Loucy (cell line): Measurements from ENCODE around the gene USP7.
"Not testable (repeated sequence)": the region's sequence is repeated elsewhere in the genome, so short reads cannot be mapped to it uniquely, and the experiment has no call there.

ENCODE experiments used
- H2AFZ ChIP-seq: fragments of 200-600 bp; sonication (generic); 2 replicates; pipeline ENCODE4 v1.6.0; 2016; ENCODE audit warnings: antibody characterized with exemption, mild to moderate bottlenecking, low read length, moderate library complexity
- H3F3A ChIP-seq: fragments of 200-600 bp; 2 replicates; pipeline ENCODE4 v1.6.0; 2016; ENCODE audit warnings: antibody characterized with exemption, low read depth, mild to moderate bottlenecking
- H3K27me3 ChIP-seq: fragments of 200-600 bp; sonication (generic); 2 replicates; pipeline ENCODE4 v1.6.1; 2014; ENCODE audit warnings: low read length, mild to moderate bottlenecking; ENCODE audit not compliant: insufficient read depth, poor library complexity, severe bottlenecking
- H3K36me3 ChIP-seq: fragments of 200-600 bp; sonication (generic); 2 replicates; pipeline ENCODE4 v1.6.1; 2016; ENCODE audit warnings: low read length; ENCODE audit not compliant: insufficient read depth
- H3K4me1 ChIP-seq: fragments of 200-600 bp; sonication (generic); 2 replicates; pipeline ENCODE4 v1.5.1; 2014; ENCODE audit warnings: low read length, mild to moderate bottlenecking; ENCODE audit not compliant: insufficient read depth, poor library complexity, severe bottlenecking
- H3K4me2 ChIP-seq: fragments of 200-600 bp; sonication (generic); 2 replicates; pipeline ENCODE4 v1.6.0; 2014; ENCODE audit warnings: antibody characterized with exemption, low read length, low read depth, mild to moderate bottlenecking; ENCODE audit not compliant: poor library complexity, severe bottlenecking
- H3K4me3 ChIP-seq: fragments of 200-600 bp; sonication (generic); 2 replicates; pipeline ENCODE4 v1.5.1; 2014; ENCODE audit warnings: low read length, mild to moderate bottlenecking, mixed read lengths; ENCODE audit not compliant: poor library complexity, severe bottlenecking
- H3K79me2 ChIP-seq: fragments of 200-600 bp; sonication (generic); 2 replicates; pipeline ENCODE4 v1.6.1; 2014; ENCODE audit warnings: low read length; ENCODE audit not compliant: insufficient read depth
- H3K9ac ChIP-seq: fragments of 200-600 bp; sonication (generic); 2 replicates; pipeline ENCODE4 v1.6.0; 2014; ENCODE audit warnings: mild to moderate bottlenecking, low read depth, low read length, moderate library complexity; ENCODE audit not compliant: poor library complexity, severe bottlenecking
- H3K9me2 ChIP-seq: fragments of 200-600 bp; sonication (generic); replicated peaks from 2 replicates; pipeline ENCODE4 v1.6.1; 2016; ENCODE audit warnings: low read depth, low read length, mixed read lengths
- H3K9me3 ChIP-seq: fragments of 200-600 bp; sonication (generic); 2 replicates; pipeline ENCODE4 v1.6.1; 2014; ENCODE audit warnings: mild to moderate bottlenecking, antibody characterized with exemption, low read length, low read depth; ENCODE audit not compliant: insufficient read depth
- H4K20me1 ChIP-seq: fragments of 200-600 bp; sonication (generic); 2 replicates; pipeline ENCODE4 v1.6.0; 2014; ENCODE audit warnings: antibody characterized with exemption, low read length, mild to moderate bottlenecking; ENCODE audit not compliant: insufficient read depth, poor library complexity, severe bottlenecking
- CTCF ChIP-seq: fragments of 200-600 bp; sonication (generic); conservative IDR thresholded peaks from 2 replicates; pipeline ENCODE4 v1.5.1; 2014; ENCODE audit warnings: mild to moderate bottlenecking, antibody characterized with exemption, low read length
- EZH2phosphoT487 ChIP-seq: fragments of 200-600 bp; IDR thresholded peaks from 2 replicates; pipeline ENCODE4 v1.6.1; 2018; ENCODE audit warnings: antibody characterized with exemption, mild to moderate bottlenecking, moderate library complexity, borderline replicate concordance

The USP7 gene

GRCh38 chr16:8845699-8846298 is 117.9 kb downstream of the USP7 start:
- no peak overlapping the region for H3K4me3 ChIP-seq
- TF ChIP-seq EZH2phosphoT487, result no peak
- TF ChIP-seq CTCF, result no peak
- H3K9ac ChIP-seq, result no peak overlapping the region
- H3F3A ChIP-seq, result no peaks in the 10 kb centered on the region
- H3K4me2 ChIP-seq, result no peak overlapping the region
- no peaks in the 10 kb centered on the region for H3K79me2 ChIP-seq
- no peaks in the 10 kb centered on the region for H3K9me2 ChIP-seq
- H2AFZ ChIP-seq, result no peak overlapping the region
- no peaks in the 10 kb centered on the region for H3K27me3 ChIP-seq
- peaks cover 20% of the 10 kb centered on the region; the same call in 1 of the 2 replicates for H3K36me3 ChIP-seq
- no peaks in the 10 kb centered on the region for H3K9me3 ChIP-seq
- H4K20me1 ChIP-seq, result no peaks in the 10 kb centered on the region
- H3K4me1 ChIP-seq, result no peaks in the 10 kb centered on the region

GRCh38 chr16:8843296-8843695 is 120.4 kb downstream of the USP7 start:
- not testable (repeated sequence) for H3K4me1 ChIP-seq, H3F3A ChIP-seq, H3K9me3 ChIP-seq, H3K4me3 ChIP-seq, H3K79me2 ChIP-seq, H3K36me3 ChIP-seq, H4K20me1 ChIP-seq, H3K4me2 ChIP-seq, H3K9me2 ChIP-seq, H3K27me3 ChIP-seq, H3K9ac ChIP-seq, H2AFZ ChIP-seq
